DND-41 (cell line): ENCODE measurements around the gene ATP9B.
A peak's percentile ranks its signal among the peaks of the same experiment; 100 is the strongest.

ENCODE experiments used
- ATAC-seq: fragments of 200-7000 bp; cut with Tn5 transposase; 3 replicates; pipeline ENCODE4 v1.9.1; 2021; ENCODE audit warnings: low read depth; ENCODE audit not compliant: insufficient read depth
- DNase-seq: peaks from one replicate; pipeline ENCODE4 v3.0.0-alpha.2; 2020
- H2AFZ ChIP-seq: 2 replicates; pipeline ENCODE4 v1.6.0; 2012; ENCODE audit warnings: low read depth, low read length
- H3K27ac ChIP-seq: 2 replicates; pipeline ENCODE4 v1.5.1; 2012; ENCODE audit warnings: low read length, inconsistent platforms
- H3K27me3 ChIP-seq: fragments of 200-600 bp; sonication (generic); 2 replicates; pipeline ENCODE4 v1.6.0; 2012; ENCODE audit warnings: low read length, mild to moderate bottlenecking, inconsistent platforms; ENCODE audit not compliant: insufficient read depth, poor library complexity
- H3K36me3 ChIP-seq: 2 replicates; pipeline ENCODE4 v1.5.1; 2012; ENCODE audit warnings: low read length, inconsistent platforms; ENCODE audit not compliant: insufficient read depth
- H3K4me1 ChIP-seq: 2 replicates; pipeline ENCODE4 v1.5.1; 2012; ENCODE audit warnings: mild to moderate bottlenecking, low read length; ENCODE audit not compliant: insufficient read depth
- H3K4me2 ChIP-seq: 2 replicates; pipeline ENCODE4 v1.6.0; 2012; ENCODE audit warnings: mild to moderate bottlenecking, moderate library complexity, low read length, inconsistent platforms; ENCODE audit not compliant: insufficient read depth
- H3K4me3 ChIP-seq, 2 experiments: fragments of 200-600 bp in 1 of 2; shearing (Covaris generic) in 1 of 2; 2 replicates each; pipeline ENCODE4 v1.5.1; 2012 to 2016; ENCODE audit warnings: inconsistent platforms in 2 of 2, low read length in 2 of 2, mild to moderate bottlenecking in 2 of 2, low read depth in 1 of 2, moderate library complexity in 1 of 2
- H3K79me2 ChIP-seq: 2 replicates; pipeline ENCODE4 v1.6.0; 2012; ENCODE audit warnings: low read length, inconsistent platforms; ENCODE audit not compliant: insufficient read depth
- H3K9ac ChIP-seq: 2 replicates; pipeline ENCODE4 v1.6.0; 2012; ENCODE audit warnings: low read depth, mild to moderate bottlenecking, inconsistent platforms, low read length, moderate library complexity
- H3K9me3 ChIP-seq: 2 replicates; pipeline ENCODE4 v1.5.1; 2012; ENCODE audit warnings: low read length, moderate library complexity, mild to moderate bottlenecking, inconsistent platforms; ENCODE audit not compliant: insufficient read depth, severe bottlenecking
- H4K20me1 ChIP-seq: 2 replicates; pipeline ENCODE4 v1.6.0; 2012; ENCODE audit warnings: low read length; ENCODE audit not compliant: insufficient read depth
- CTCF ChIP-seq: IDR thresholded peaks from 2 replicates; pipeline ENCODE4 v1.5.1; 2012; ENCODE audit warnings: borderline replicate concordance, low read length, moderate library complexity, mild to moderate bottlenecking; ENCODE audit not compliant: poor library complexity, severe bottlenecking; ENCODE audit errors: extremely low read depth
- EZH2 ChIP-seq: IDR thresholded peaks from 3 replicates; pipeline ENCODE4 v1.6.1; 2012; ENCODE audit warnings: borderline replicate concordance, low read depth, mild to moderate bottlenecking, moderate library complexity, low read length, inconsistent platforms; ENCODE audit not compliant: severe bottlenecking

The ATP9B gene

GRCh38 chr18:79367989-79368388 lies 298.8 kb downstream of the ATP9B start:
- H3K4me2 ChIP-seq, result no peak overlapping the region
- TF ChIP-seq CTCF, result no peak
- no peak for TF ChIP-seq EZH2
- DNase-seq (no peak), ATAC-seq (no peak)
- no peaks in the 10 kb centered on the region for H3K9me3 ChIP-seq
- no peaks in the 10 kb centered on the region for H4K20me1 ChIP-seq
- no peak overlapping the region for H3K27ac ChIP-seq
- peaks cover 14% of the 10 kb centered on the region; the same call in 1 of the 2 replicates for H3K36me3 ChIP-seq
- H2AFZ ChIP-seq, result no peak overlapping the region
- H3K4me3 ChIP-seq, result no peak overlapping the region
- no peaks in the 10 kb centered on the region for H3K27me3 ChIP-seq
- no peaks in the 10 kb centered on the region for H3K4me1 ChIP-seq
- no peak overlapping the region for H3K9ac ChIP-seq
- H3K79me2 ChIP-seq, result no peaks in the 10 kb centered on the region

GRCh38 chr18:79368681-79369080 lies 299.5 kb downstream of the ATP9B start:
- no peak overlapping the region for H2AFZ ChIP-seq
- no peak overlapping the region for H3K9ac ChIP-seq
- peak; percentile 29; the same call in 1 of the 3 replicates for ATAC-seq
- no peaks in the 10 kb centered on the region for H3K79me2 ChIP-seq
- no peaks in the 10 kb centered on the region for H3K27me3 ChIP-seq
- H3K4me1 ChIP-seq, result no peaks in the 10 kb centered on the region
- H3K9me3 ChIP-seq, result no peaks in the 10 kb centered on the region
- H3K4me2 ChIP-seq, result no peak overlapping the region
- H3K4me3 ChIP-seq, result no peak overlapping the region
- H4K20me1 ChIP-seq, result no peaks in the 10 kb centered on the region
- no peak for DNase-seq
- H3K36me3 ChIP-seq, result peaks cover 9% of the 10 kb centered on the region; the same call in 1 of the 2 replicates
- H3K27ac ChIP-seq, result no peak overlapping the region
- TF ChIP-seq CTCF, result no peak
- TF ChIP-seq EZH2, result no peak

GRCh38 chr18:79371561-79372121 lies 302.4 kb downstream of the ATP9B start:
- Histone ChIP-seq H3K4me1 (no peaks in the 10 kb centered on the region), H3K79me2 (no peaks in the 10 kb centered on the region), H2AFZ (no peak overlapping the region), H3K27me3 (no peaks in the 10 kb centered on the region), H3K4me2 (no peak overlapping the region), H3K36me3 (peaks cover 12% of the 10 kb centered on the region), H3K4me3 (no peak overlapping the region), H4K20me1 (no peaks in the 10 kb centered on the region), H3K9me3 (no peaks in the 10 kb centered on the region), H3K9ac (no peak overlapping the region), H3K27ac (peak overlapping the region; percentile 6; the same call in 1 of the 2 replicates)
- ATAC-seq, result peak; percentile 87
- DNase-seq, result peak; percentile 35
- no peak for TF ChIP-seq CTCF
- no peak for TF ChIP-seq EZH2

GRCh38 chr18:79372461-79372860 lies 303.3 kb downstream of the ATP9B start:
- Histone ChIP-seq H3K9ac (no peak overlapping the region), H3K4me2 (no peak overlapping the region), H4K20me1 (no peaks in the 10 kb centered on the region), H3K4me1 (no peaks in the 10 kb centered on the region), H2AFZ (no peak overlapping the region), H3K27ac (no peak overlapping the region), H3K9me3 (no peaks in the 10 kb centered on the region), H3K27me3 (no peaks in the 10 kb centered on the region), H3K79me2 (no peaks in the 10 kb centered on the region), H3K36me3 (peaks cover 18% of the 10 kb centered on the region), H3K4me3 (no peak overlapping the region)
- TF ChIP-seq CTCF (no peak), EZH2 (no peak)
- DNase-seq, result no peak
- no peak for ATAC-seq
